ENCODE measurements around the gene ZDHHC1.

DNA sequence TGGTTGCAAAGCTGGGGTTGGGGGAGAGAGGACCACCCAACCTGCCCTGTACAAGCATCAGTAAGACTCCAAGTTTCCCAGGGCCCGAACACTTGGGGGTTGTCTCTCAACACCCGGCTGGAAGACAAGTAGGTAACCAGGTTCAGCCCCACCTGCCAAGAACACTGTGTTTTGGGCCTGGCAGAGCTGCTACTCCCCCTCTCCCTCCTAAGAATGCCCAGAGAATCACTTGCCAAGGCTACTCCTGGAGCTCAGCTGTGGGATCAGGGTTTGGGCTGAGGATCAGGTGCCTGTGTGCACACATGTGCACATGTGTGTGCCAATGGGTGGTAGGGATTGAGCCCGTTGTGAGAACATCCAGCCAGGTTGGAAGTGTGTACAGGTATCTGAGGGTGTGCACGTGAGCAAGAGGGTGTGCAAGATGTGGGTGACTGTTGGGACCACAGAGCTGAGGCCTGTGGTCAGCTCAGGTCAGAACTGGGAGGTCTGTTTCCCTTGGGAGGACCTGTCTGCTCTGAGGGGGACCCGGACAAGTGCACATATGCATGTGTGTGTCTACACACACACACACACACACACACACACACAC is 16.9 kb upstream of the ZDHHC1 start:
- TF ChIP-seq GABPA (IDR thresholded peaks at IDR 0.05 in 1 of 2, conservative IDR thresholded peaks at IDR 0.05 in 1 of 2): no peak
- TF ChIP-seq, protein P1, sequence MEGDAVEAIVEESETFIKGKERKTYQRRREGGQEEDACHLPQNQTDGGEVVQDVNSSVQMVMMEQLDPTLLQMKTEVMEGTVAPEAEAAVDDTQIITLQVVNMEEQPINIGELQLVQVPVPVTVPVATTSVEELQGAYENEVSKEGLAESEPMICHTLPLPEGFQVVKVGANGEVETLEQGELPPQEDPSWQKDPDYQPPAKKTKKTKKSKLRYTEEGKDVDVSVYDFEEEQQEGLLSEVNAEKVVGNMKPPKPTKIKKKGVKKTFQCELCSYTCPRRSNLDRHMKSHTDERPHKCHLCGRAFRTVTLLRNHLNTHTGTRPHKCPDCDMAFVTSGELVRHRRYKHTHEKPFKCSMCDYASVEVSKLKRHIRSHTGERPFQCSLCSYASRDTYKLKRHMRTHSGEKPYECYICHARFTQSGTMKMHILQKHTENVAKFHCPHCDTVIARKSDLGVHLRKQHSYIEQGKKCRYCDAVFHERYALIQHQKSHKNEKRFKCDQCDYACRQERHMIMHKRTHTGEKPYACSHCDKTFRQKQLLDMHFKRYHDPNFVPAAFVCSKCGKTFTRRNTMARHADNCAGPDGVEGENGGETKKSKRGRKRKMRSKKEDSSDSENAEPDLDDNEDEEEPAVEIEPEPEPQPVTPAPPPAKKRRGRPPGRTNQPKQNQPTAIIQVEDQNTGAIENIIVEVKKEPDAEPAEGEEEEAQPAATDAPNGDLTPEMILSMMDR (IDR thresholded peaks at IDR 0.05; ENCODE audit: low read depth, low read length, missing input control): no peak
- no peak for TF ChIP-seq TAF1 (conservative IDR thresholded peaks at IDR 0.05)
- no peak for TF ChIP-seq JUND (IDR thresholded peaks at IDR 0.05)
- TF ChIP-seq NR2F2 (IDR thresholded peaks at IDR 0.05): no peak
- no peak for TF ChIP-seq RXRA (IDR thresholded peaks at IDR 0.05)
- TF ChIP-seq YY1 (IDR thresholded peaks at IDR 0.05): no peak
- TF ChIP-seq SP1 (IDR thresholded peaks at IDR 0.05): no peak
- TF ChIP-seq, protein P2, sequence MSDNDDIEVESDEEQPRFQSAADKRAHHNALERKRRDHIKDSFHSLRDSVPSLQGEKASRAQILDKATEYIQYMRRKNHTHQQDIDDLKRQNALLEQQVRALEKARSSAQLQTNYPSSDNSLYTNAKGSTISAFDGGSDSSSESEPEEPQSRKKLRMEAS (IDR thresholded peaks at IDR 0.05): no peak
- TF ChIP-seq, protein P3, sequence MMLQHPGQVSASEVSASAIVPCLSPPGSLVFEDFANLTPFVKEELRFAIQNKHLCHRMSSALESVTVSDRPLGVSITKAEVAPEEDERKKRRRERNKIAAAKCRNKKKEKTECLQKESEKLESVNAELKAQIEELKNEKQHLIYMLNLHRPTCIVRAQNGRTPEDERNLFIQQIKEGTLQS (IDR thresholded peaks at IDR 0.05): no peak
